HFFc6 (cell line): ENCODE data around the gene FRMD3. TPM values are rescaled to one million over a fixed set of nuclear protein-coding genes. Genes with fewer than 3 reads are reported as not detected.
"Not testable (repeated sequence)": the region's sequence is repeated elsewhere in the genome, so short reads cannot be mapped to it uniquely, and the experiment has no call there.

Experiments used
- DNase-seq: peaks from one replicate; pipeline ENCODE4 v3.0.0-alpha.2; 2018
- H3K27ac Mint-ChIP-seq: 2 replicates; pipeline ENCODE4 v1.8.0; 2020; ENCODE audit warnings: mild to moderate bottlenecking, mixed read lengths
- H3K27me3 Mint-ChIP-seq: 2 replicates; pipeline ENCODE4 v1.8.0; 2021; ENCODE audit warnings: mild to moderate bottlenecking, moderate library complexity, mixed read lengths; ENCODE audit not compliant: insufficient read depth
- H3K36me3 Mint-ChIP-seq: 2 replicates; pipeline ENCODE4 v1.8.0; 2021; ENCODE audit warnings: low read depth, mixed read lengths
- H3K4me1 Mint-ChIP-seq: 2 replicates; pipeline ENCODE4 v1.8.0; 2020; ENCODE audit warnings: low read depth, mixed read lengths
- H3K4me3 Mint-ChIP-seq: 2 replicates; pipeline ENCODE4 v1.8.0; 2020; ENCODE audit warnings: mild to moderate bottlenecking, moderate library complexity, mixed read lengths
- H3K9me3 Mint-ChIP-seq: 2 replicates; pipeline ENCODE4 v1.8.0; 2020; ENCODE audit warnings: mild to moderate bottlenecking, mixed read lengths
- total RNA-seq, 6 experiments: library from RNA; stranded (reverse); fragmentation: NEBNext Ultra II Directional; extraction: Animal tissue kit (Norgen Biotek cat#: 25700); gene quantifications; 2 replicates in 1 of 6; 3 replicates in 5 of 6; pipeline ENCODE4 v1.2.3, GENCODE V29; 2021
- TF ChIP-seq, protein P1 (sequence below): fragments of 200-600 bp; sonication (generic); IDR thresholded peaks from 2 replicates; pipeline ENCODE4 v1.5.0; 2021; ENCODE audit warnings: antibody characterized with exemption, mild to moderate bottlenecking

FRMD3 gene
- total RNA-seq, 6 experiments from 2014 or later, result 4.0 to 14.9 (median 12.7) TPM

DNA sequence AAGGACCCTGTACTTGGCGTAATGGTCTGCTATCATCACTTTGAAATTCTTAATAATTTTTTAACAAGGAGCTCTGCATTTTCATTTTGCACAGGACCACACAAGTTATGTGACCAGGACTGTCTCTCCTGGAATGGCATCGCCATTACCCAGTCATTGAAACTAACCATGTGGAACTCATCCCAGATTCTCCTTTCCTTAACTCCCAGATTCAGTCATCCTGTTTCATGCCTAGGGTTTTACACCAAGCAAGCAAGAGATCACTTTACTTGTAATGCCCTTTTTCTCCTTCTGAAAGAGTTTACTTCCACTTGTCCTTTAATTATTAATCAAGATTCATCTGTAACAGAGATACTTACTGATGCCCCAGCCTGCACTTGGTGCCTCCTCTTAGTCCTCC, 12.0 kb downstream of the FRMD3 start:
- TF ChIP-seq, protein P1, sequence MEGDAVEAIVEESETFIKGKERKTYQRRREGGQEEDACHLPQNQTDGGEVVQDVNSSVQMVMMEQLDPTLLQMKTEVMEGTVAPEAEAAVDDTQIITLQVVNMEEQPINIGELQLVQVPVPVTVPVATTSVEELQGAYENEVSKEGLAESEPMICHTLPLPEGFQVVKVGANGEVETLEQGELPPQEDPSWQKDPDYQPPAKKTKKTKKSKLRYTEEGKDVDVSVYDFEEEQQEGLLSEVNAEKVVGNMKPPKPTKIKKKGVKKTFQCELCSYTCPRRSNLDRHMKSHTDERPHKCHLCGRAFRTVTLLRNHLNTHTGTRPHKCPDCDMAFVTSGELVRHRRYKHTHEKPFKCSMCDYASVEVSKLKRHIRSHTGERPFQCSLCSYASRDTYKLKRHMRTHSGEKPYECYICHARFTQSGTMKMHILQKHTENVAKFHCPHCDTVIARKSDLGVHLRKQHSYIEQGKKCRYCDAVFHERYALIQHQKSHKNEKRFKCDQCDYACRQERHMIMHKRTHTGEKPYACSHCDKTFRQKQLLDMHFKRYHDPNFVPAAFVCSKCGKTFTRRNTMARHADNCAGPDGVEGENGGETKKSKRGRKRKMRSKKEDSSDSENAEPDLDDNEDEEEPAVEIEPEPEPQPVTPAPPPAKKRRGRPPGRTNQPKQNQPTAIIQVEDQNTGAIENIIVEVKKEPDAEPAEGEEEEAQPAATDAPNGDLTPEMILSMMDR, result no peak
- peak overlapping the region; percentile 49; the same call in 1 of the 2 replicates for H3K4me3 Mint-ChIP-seq
- no peaks in the 10 kb centered on the region for H3K9me3 Mint-ChIP-seq
- H3K4me1 Mint-ChIP-seq, result peaks cover 43% of the 10 kb centered on the region
- DNase-seq, result no peak
- H3K27ac Mint-ChIP-seq, result peak overlapping the region; percentile 17; the same call in 1 of the 2 replicates
- peaks cover 6% of the 10 kb centered on the region; the same call in 1 of the 2 replicates for H3K27me3 Mint-ChIP-seq
- H3K36me3 Mint-ChIP-seq, result peaks cover 5% of the 10 kb centered on the region; the same call in 1 of the 2 replicates

DNA sequence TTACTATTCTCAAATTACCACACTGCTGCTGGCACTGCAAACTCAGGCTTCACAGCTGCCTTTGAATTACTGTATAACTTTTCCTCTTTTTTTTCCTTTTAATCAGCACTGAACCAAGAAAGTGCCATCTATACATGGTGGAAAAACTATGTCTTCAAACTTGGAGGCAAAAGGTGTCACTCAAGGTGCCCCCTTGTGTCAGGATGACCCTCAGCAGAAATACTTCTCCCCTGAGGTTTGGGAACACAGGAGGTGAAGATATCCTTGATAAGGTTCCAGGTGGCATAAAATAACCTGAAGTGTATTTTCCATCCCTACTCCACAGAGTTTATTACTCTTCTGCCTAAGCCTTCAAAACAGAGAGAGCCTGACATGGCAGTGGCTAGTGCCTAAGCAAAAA, 14.5 kb downstream of the FRMD3 start:
- Mint-ChIP-seq H3K4me3 (no peak overlapping the region), H3K9me3 (no peaks in the 10 kb centered on the region), H3K27ac (no peak overlapping the region), H3K4me1 (peaks cover 50% of the 10 kb centered on the region), H3K36me3 (peaks cover 8% of the 10 kb centered on the region), H3K27me3 (peaks cover 6% of the 10 kb centered on the region; the same call in 1 of the 2 replicates)
- DNase-seq, result no peak
- TF ChIP-seq, protein P1, result no peak

DNA sequence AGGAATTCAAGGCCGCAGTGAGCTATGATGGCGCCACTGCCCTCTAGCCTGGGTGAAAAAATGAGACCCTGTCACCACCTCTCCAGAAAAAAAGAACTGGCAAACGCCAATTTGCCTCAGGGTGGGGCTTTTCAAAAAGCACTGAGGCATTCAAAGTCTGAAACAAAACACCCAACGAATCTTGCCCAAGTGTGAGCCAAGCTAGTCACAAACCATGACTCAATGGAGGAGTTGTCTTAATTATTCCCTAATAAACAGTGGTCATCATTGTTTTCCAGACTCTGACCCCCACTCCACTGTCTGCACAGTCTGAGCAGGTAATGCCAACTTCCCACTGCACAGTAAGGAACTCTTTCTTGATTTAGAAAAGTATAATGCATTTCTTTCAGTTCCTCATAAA, 16.8 kb downstream of the FRMD3 start:
- TF ChIP-seq, protein P1, result no peak
- no peak for DNase-seq
- peaks cover 3% of the 10 kb centered on the region; the same call in 1 of the 2 replicates for H3K27me3 Mint-ChIP-seq
- no peak overlapping the region; the same call in 1 of the 2 replicates for H3K4me3 Mint-ChIP-seq
- peaks cover 13% of the 10 kb centered on the region for H3K36me3 Mint-ChIP-seq
- peak overlapping the region; percentile 24; the same call in 1 of the 2 replicates for H3K27ac Mint-ChIP-seq
- no peaks in the 10 kb centered on the region for H3K9me3 Mint-ChIP-seq
- H3K4me1 Mint-ChIP-seq, result peaks cover 38% of the 10 kb centered on the region

DNA sequence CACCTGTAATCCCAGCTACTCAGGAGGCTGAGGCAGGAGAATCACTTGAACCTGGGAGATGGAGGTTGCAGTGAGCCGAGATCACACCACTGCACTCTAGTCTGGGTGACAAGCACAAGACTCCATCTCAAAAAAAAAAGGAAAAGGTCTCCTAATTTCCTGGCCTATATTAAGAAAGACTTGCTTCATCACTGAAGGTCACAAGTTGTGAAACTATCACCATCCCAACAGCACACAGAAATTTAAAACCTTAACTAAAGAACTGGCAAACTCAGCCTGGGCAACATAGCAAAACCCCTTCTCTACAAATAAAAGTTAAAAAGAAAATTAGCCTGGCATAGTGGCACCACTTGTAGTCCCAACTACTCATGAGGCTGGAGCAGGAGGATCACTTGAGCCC, 17.2 kb downstream of the FRMD3 start:
- Mint-ChIP-seq H3K9me3 (no peaks in the 10 kb centered on the region), H3K4me1 (peaks cover 38% of the 10 kb centered on the region), H3K36me3 (peaks cover 13% of the 10 kb centered on the region), H3K27me3 (peaks cover 3% of the 10 kb centered on the region; the same call in 1 of the 2 replicates), H3K27ac (peak overlapping the region; percentile 24; the same call in 1 of the 2 replicates), H3K4me3 (no peak overlapping the region)
- TF ChIP-seq, protein P1, result no peak
- DNase-seq, result no peak

DNA sequence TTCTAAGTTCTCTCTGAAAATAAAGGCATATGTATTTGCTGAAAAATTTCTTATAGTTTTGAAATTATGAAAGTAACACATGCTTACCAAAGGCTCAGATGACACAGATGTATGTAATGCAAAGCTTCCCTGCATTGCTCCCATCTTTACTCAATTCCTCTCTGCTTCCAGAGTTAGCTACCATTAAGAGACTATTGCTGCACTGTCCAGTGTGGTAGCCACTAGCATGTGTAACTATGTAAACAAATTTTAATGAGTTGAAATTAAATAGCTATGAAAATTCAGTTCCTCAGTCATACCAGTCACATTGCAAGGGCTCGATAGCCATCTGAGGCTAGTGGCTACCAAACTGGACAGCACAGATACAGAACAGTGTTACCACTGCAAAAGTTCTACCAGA, 17.9 kb downstream of the FRMD3 start:
- Mint-ChIP-seq H3K9me3 (no peaks in the 10 kb centered on the region), H3K27ac (peak overlapping the region; percentile 23; the same call in 1 of the 2 replicates), H3K36me3 (peaks cover 13% of the 10 kb centered on the region)

DNA sequence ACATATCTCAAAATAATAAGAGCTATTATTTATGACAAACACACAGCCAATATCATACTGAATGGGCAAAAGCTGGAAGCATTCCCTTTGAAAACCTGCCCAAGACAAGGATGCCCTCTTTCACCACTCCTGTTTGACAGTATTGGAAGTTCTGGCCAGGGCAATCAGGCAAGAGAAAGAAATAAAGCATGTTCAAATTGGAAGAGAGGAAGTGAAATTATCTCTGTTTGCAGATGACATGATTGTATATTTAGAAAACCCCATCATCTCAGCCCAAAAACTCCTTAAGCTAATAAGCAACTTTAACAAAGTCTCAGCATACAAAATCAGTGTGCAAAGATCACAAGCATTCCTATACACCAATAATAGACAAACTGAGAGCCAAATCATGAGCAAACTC, 20.2 kb downstream of the FRMD3 start:
- H3K27me3 Mint-ChIP-seq, H3K9me3 Mint-ChIP-seq, H3K4me3 Mint-ChIP-seq, DNase-seq, H3K27ac Mint-ChIP-seq: not testable (repeated sequence)
- Mint-ChIP-seq H3K4me1 (peaks cover 49% of the 10 kb centered on the region), H3K36me3 (peaks cover 13% of the 10 kb centered on the region)

More for the DNA sequence above, 17.9 kb downstream of the FRMD3 start:
- DNase-seq, result no peak
- TF ChIP-seq, protein P1, result no peak
- Mint-ChIP-seq H3K4me3 (no peak overlapping the region), H3K4me1 (peaks cover 38% of the 10 kb centered on the region), H3K27me3 (peaks cover 3% of the 10 kb centered on the region)
